ENCODE measurements around the gene SH3YL1. TPM values are rescaled to one million over a fixed set of nuclear protein-coding genes. Genes with fewer than 3 reads are reported as not detected.
A peak's percentile ranks its signal among the peaks of the same experiment; 100 is the strongest.

Gene SH3YL1
- total RNA-seq, 1 experiment from 2014 or later = 26.5 TPM

GRCh38 chr2:238869-239268 lies 25.0 kb downstream of the SH3YL1 start:
- no peak for DNase-seq
- no peaks in the 10 kb centered on the region for H3K9me3 ChIP-seq (ENCODE audit: control insufficient read depth, low read depth, low read length)
- H3K4me3 Mint-ChIP-seq = no peak overlapping the region

More at GRCh38 chr2:238869-239268, 25.0 kb downstream of the SH3YL1 start:
- Mint-ChIP-seq H3K27ac (peak overlapping the region in 1 of 3 experiments; percentile 72; a peak in 2 of 7 replicates), H3K36me3 (ENCODE audit: insufficient read depth in 1 of 3, low read depth in 3 of 3) (peaks cover 23 to 30% (median 26%) of the 10 kb centered on the region in 3 experiments), H3K27me3 (ENCODE audit: low read depth) (no peaks in the 10 kb centered on the region; the same call in 1 of the 2 replicates), H3K4me1 (peaks cover 3 to 13% of the 10 kb centered on the region in 2 experiments), H3K9me3 (peaks cover 0 to 2% of the 10 kb centered on the region in 2 experiments; a peak in 2 of 5 replicates)
- Histone ChIP-seq H3K9ac (ENCODE audit: extremely low read depth, insufficient read length, low read length) (no peak overlapping the region), H3K27me3 (ENCODE audit: insufficient read depth, low read length) (no peaks in the 10 kb centered on the region), H4K5ac (ENCODE audit: insufficient read length, low read depth, low read length) (no peak overlapping the region), H3K79me1 (ENCODE audit: insufficient read depth, low read depth, low read length, poor library complexity, severe bottlenecking) (no peaks in the 10 kb centered on the region), H3K23ac (ENCODE audit: insufficient read length, low read depth, low read length) (no peak overlapping the region), H2BK120ac (ENCODE audit: low read depth, low read length, poor library complexity, severe bottlenecking) (no peak overlapping the region), H3K4me1 (ENCODE audit: insufficient read depth, low read length) (no peaks in the 10 kb centered on the region), H2AK5ac (ENCODE audit: insufficient read length, low read length) (no peak overlapping the region), H2BK12ac (ENCODE audit: insufficient read length, low read depth, low read length) (no peak overlapping the region), H3K56ac (ENCODE audit: insufficient read length, low read depth, low read length) (no peak overlapping the region), H3K79me2 (ENCODE audit: insufficient read depth, low read length) (no peaks in the 10 kb centered on the region), H4K20me1 (ENCODE audit: control insufficient read depth, insufficient read depth, insufficient read length) (no peaks in the 10 kb centered on the region), H2BK20ac (ENCODE audit: low read depth, low read length, poor library complexity, severe bottlenecking) (no peak overlapping the region), H3K27ac (ENCODE audit: insufficient read length, low read depth, low read length) (no peak overlapping the region), H4K8ac (replicated peaks; ENCODE audit: insufficient read length, low read depth, low read length) (no peak overlapping the region), H3K4ac (ENCODE audit: low read depth, low read length) (no peak overlapping the region), H3T11ph (ENCODE audit: low read length) (no peak overlapping the region), H4K91ac (ENCODE audit: insufficient read length, low read depth, low read length) (no peak overlapping the region), H2AFZ (ENCODE audit: low read length) (no peak overlapping the region), H3K4me2 (ENCODE audit: insufficient read depth, insufficient read length, low read length) (no peak overlapping the region), H2BK15ac (ENCODE audit: low read depth, low read length) (no peak overlapping the region), H3K14ac (ENCODE audit: insufficient read depth, low read length) (no peak overlapping the region), H3K18ac (ENCODE audit: insufficient read length, low read depth, low read length) (no peak overlapping the region), H3K23me2 (ENCODE audit: insufficient read length, low read depth, low read length, poor library complexity, severe bottlenecking) (no peaks in the 10 kb centered on the region), H2BK5ac (ENCODE audit: insufficient read length, low read length) (no peak overlapping the region)
- no CpG with 5 or more reads among the region's 5 CpGs for WGBS (ENCODE audit: extremely low coverage, insufficient read length, low lambda C conversion rate)
- TF ChIP-seq CTCF (conservative IDR thresholded peaks at IDR 0.05) = no peak

Data from H9 (cell line).